HCEC 1CT (cell line): ENCODE results near the gene EXOC6.
A peak's percentile ranks its signal among the peaks of the same experiment; 100 is the strongest.
"Not testable (repeated sequence)": the region's sequence is repeated elsewhere in the genome, so short reads cannot be mapped to it uniquely, and the experiment has no call there.

ENCODE experiments used
- DNase-seq: peaks from one replicate; pipeline ENCODE4 v3.0.0-alpha.2; 2017

Gene EXOC6

DNA sequence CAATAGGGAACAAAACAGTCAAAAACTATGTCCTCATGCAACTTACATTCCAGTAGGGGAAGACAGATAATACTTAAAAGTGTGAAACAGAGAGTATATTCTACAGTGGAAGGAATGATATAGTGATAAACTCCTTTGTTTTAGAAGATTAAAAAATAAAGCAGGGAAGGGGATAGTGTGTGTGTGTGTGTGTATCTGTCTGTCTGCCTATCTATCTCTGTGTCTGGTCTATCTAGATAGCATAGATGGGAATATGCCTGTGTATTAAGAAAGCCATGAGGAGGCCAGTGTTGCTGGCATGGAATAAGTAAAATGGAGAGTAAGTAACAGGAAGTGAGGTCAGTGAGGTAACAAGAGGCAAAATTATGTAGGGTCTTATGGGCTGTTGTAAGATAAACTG is 42.2 kb downstream of the EXOC6 start:
- DNase-seq: no peak

GRCh38 chr10:92891885-92892690 is 43.8 kb downstream of the EXOC6 start:
- peak; percentile 89 for DNase-seq

DNA sequence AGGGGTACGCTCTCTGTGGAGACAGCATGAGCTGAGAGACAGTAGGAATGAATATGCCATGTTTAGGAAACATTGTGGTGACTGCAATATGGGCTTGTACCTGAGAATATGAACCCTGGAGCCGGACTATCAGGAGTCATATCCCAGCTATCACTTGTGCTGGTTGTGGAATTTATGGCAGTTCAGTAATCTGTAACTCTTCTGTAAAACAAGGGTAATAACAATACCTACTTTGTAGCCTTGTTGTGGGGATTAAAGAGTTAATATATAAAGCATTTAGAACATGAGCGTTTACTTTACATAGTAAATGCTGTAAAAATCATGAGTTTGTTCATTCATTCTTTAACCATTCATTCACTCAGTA is 44.4 kb downstream of the EXOC6 start:
- no peak for DNase-seq

DNA sequence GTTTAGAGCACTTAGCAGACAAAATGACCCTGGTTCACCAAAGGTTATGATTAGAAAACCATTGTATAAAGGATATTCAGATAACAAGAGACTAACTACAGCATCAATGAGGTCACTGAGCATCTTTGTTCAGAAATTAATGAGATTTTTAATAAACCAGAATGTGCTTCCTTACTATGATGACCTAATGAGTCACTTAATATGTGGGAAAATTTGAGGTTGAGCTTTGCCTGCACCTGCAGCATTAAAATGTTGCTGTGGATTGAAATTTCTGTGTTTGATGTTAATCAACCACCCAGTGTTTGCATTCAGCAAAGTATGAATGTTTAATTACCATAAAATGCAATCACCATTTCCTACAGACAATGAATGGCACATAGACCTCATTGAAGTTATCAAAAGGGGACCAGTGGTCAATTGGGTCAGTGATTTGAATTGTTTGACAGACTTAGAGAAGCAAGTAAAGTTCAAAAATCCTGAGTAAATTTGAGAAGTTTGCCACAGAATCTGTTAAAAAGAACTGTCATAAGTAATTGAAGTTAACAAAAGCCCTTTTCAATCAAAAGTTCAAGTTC is 45.8 kb downstream of the EXOC6 start:
- DNase-seq: no peak

- peak; percentile 21 for DNase-seq
Observed at GRCh38 chr10:92897916-92898315, 49.6 kb downstream of the EXOC6 start.

DNA sequence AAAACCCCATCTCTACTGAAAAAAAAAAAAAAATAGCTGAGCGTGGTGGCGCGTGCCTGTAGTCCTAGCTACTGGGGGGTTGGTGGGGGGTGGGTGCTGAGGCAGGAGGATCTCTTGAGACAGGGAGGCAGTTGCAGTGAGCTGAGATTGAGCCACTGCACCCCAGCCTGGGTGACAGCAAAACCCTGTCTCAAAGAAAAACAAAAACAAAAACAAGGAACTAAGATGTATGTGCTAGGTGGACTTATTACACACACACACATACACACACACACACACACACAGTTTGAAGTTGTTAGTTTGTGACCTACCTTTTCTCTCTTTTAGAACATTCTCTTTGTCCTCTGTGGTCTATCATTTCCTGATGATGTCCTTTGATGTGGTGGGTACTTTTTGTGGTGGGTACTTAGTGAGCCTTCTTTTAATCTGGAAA is 53.5 kb downstream of the EXOC6 start:
- DNase-seq: no peak

DNA sequence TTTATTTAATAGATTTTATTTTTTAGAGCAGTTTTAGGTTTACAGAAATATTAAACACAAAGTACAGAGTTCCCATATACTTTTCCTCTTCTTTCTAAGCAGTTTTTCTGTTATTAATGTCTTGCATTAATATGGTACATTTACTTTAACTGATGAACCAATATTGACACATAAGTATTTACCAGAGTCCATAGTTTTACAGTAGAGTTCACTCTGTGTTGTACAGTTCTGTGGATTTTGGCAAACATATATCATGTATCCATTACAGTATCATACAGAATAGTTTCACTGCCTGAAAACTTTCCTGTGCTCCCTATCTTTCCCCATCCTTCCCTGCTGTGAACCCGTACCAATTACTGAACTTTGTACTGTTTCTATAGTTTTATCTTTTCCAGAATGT is 55.3 kb downstream of the EXOC6 start:
- DNase-seq: no peak

DNA sequence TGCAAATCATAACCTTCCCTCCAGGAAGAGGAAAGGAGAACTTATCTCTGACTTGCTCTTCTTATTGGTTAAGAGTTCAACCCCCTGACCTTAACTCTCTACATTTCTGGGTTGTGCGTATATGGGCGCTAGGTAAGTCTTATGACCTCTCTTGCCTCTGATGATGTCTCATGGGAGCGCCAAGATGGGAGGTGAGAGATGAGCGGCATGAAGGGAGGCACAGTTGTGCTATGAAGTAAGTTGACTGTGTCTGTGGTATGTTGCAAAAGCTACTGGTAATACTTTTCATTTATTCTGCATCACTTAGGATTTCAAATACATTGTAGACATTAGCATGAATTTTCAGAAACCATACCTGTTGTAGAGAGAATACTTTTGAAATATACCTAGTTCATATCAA is 59.0 kb downstream of the EXOC6 start:
- no peak for DNase-seq

DNA sequence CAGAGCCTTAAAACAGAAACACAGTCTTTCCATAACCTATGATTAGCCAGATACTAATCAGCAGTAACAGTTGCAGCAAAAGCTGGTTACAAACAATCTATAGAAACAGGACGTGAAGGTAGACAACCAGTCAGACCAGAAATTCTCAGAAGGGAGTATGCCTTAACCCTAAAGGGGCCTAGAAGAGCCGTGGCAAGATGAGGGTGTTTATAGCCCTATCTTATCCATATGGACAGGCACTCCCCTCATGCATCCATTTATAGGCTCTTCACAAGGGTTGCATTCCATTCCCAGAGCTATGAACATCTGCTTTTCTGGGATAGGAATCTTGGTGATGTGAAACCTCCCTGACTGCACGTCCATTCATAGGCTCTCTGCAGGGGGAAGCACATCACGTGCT is 64.3 kb downstream of the EXOC6 start:
- not testable (repeated sequence) for DNase-seq

DNA sequence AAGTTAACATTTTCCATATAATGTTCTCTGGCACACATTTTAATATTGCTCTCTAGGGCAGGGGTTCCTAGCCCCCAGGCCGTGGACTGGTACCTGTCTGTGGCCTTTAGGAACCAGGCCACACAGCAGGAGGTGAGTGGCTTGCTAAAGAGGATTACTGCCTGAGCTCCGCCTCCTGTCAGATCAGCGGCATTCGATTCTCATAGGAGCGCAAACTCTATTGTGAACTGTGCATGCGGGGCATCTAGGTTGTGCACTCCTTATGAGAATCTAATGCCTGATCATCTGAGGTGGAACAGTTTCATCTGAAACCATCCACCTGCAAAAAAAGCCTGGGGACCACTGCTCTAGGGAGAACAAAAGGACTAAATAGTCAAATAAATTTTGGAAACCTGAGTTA is 65.7 kb downstream of the EXOC6 start:
- DNase-seq: no peak

DNA sequence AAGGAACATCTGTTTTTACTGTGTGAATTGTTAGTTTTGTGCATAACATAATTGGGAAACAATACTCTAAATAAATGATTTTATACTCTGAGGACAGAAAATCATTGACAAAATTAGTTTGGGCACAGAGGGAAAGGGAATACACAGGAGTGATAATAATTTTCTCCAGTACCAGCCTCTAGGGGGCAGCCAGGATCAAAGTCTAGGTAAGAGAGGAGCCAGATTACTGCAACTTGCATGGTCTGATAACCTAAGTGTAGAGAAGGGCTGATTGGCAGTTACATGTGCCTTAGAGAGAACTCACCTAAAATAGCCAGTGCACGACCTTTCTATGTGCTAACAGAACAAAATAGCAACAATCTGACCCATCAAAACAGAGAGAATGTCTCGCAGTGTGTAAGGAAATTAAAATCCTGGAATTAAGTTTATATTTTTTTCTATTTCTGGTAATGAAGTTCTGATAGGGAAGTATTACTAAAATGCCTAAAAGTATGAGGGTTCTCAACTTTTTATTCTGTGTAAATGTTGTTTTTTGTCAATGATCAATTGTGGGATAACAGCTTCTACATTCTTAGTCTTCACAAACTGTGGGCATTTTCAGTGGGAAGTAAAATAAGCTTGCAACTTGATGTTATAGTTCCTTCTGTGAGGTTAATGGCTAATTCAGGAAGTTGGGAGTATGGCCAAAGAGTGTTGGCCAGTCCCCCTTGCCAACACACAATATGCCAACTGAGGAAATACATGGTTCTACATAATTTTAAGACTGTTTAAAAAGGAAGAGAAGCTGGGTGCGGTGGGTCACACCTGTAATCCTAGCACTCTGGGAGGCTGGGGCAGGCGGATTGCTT is 66.4 kb downstream of the EXOC6 start:
- DNase-seq: peak; percentile 59

GRCh38 chr10:92915892-92916291 is 67.6 kb downstream of the EXOC6 start:
- no peak for DNase-seq

- DNase-seq: no peak
Observed at GRCh38 chr10:92916433-92916832, 68.1 kb downstream of the EXOC6 start.

DNA sequence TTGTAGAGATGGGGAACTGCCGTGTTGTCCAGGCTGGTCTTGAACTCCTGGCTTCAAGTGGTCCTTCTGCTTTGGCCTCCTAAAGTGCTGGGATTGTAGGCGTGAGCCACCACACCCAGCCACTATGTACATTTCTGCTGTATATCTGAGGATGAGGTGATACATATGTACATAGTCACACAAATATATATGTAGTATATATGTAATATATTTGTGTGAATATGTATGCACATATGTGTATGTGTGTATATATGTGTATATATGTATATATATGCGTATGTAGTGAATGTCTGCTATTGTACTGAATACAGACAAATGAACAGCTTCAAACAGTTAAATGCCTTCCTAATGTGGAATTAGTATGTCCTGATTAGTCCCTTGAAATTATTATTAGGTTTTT is 70.3 kb downstream of the EXOC6 start:
- no peak for DNase-seq

DNA sequence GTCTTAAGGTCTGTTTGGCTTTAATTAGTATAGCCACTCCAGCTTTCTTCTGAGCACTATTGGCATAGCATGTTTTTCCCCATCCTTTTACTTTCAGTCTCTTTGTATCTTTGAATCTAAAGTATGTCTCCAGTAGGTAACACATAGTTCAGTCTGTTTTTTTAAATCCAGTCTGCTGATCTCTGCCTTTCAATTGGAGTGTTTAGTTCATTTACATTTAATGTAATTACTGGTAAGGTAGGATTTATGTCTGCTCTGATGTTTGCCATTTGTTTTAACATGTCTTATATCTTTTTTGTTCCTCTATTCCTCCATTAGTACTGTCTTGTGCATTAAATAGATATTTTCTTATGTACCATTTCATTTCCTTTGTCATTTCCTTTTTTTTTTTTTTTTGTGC is 72.5 kb downstream of the EXOC6 start:
- no peak for DNase-seq

DNA sequence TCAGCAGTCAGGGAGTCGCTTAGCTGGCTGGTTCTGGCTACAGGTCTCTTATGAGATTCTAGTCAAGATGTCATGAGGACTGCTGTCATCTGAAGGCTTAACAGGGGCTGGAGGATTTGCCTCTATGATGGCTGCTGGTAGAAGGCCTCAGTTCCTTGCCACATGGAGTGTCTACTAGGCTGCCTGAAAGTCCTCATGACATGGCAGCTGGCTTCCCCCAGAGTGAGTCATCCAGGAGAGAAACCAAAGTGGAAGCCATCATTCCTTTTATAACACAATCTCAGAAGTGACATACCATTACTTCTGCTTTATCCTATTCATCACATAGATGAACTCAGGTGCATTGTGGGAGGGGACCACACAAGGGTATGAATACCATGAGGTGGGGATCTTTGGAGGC is 75.1 kb downstream of the EXOC6 start:
- DNase-seq: no peak

- DNase-seq: no peak
Observed at GRCh38 chr10:92929896-92930295, 81.6 kb downstream of the EXOC6 start.

- DNase-seq: no peak
Observed at GRCh38 chr10:92931597-92931996, 83.3 kb downstream of the EXOC6 start.

DNA sequence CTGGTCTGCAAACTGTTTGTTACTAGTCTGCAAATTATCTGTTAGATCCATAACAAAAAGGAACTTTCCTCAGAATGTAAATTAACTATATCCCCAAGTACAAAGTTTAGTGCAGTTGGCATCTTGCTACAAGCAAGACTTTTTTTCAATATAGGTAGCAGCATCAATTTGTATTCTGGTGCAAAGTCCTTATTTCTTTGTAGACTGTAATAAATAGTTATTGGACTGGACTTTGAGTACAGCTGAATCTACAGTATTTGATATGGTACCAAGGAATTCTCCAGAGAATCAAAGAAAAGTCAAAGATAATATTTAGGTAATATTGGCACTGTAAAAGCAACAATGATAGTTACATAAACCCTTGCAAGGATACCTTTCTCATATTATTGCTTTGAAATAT is 89.6 kb downstream of the EXOC6 start:
- DNase-seq: no peak

DNA sequence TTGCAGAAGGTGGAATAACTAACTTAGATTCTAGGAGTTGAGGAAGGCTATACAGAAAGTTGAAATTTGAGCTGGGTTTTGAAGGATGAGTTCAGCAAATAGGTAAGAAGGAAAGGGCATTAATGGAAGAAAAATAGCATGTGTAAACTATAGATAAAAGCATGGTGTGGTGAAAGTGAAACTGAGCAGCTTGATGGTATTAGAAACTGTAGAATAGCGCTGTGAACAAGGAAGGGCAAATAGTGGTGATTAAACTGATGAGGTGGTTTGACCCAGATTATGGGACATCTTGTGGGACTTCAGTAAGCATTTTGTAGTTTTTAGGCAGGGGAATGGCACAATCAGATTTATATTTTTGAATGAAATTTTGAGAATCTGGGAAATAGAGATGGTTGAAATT is 90.5 kb downstream of the EXOC6 start:
- no peak for DNase-seq

DNA sequence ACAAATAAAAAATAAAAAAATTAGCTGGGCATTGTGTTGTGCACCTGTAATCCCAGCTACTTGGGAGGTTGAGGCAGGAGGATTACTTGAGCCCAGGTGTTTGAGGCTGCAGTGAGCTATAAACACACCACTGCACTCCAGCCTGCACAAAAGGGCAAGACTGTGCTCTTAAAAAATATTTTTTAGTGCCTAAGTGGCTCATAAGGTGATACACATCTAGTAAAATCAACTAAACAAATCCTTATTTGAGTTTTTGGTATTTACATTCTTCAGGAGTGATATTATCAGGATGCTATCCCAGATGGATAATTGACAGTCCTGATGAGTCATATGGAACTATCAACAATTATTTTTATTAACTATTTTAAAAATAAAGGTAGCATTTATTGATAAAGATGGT is 93.9 kb downstream of the EXOC6 start:
- DNase-seq: no peak

- DNase-seq: no peak
Observed at GRCh38 chr10:92946491-92946890, 98.2 kb downstream of the EXOC6 start.

DNA sequence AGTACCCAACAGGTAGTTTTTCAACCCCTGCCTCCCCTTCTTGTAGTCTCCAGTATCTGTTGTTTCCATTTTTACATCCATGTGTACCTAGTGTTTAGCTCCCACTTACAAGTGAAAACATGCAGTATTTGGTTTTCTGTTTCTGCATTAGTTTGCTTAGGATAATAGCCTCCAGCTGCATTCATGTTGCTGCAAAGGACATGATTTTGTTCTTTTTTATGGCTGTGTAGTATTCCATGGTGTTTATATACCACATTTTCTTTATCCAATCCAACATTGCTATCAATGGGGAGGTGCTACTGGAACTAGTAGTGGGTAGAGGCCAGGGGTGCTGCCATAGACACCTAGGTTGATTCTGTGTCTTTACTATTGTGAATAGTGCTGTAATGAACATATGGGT is 104.3 kb downstream of the EXOC6 start:
- DNase-seq: not testable (repeated sequence)
